GM12878 (cell line): ENCODE measurements around the gene PAK5. TPM values are rescaled to one million over a fixed set of nuclear protein-coding genes. Genes with fewer than 3 reads are reported as not detected.

Source experiments
- ATAC-seq: fragments of 200-7000 bp; cut with Tn5 transposase; 3 replicates; pipeline ENCODE4 v1.9.1; 2020; ENCODE audit warnings: mild to moderate bottlenecking, moderate library complexity
- BruUV-seq: library from RNA; stranded (reverse); fragments of 400-500 nt; replicated peaks from 2 replicates; lab custom pipeline; 2021; lab: Mats Ljungman, UMichigan
- CTCF ChIA-PET: fragments of 300-600 bp; sonication (Branson Sonifier 250); formaldehyde crosslinking; extraction: SDS; loops from one replicate; lab custom pipeline; 2021; ENCODE audit warnings: inconsistent platforms; lab: Yijun Ruan, JAX
- POLR2A ChIA-PET: fragments of 350-600 bp; formaldehyde crosslinking; extraction: SDS; loops from one replicate; lab custom pipeline; 2021; ENCODE audit warnings: inconsistent platforms; lab: Charles Lee
- RAD21 ChIA-PET: fragments of 300-600 bp; sonication (Branson Sonifier 250); formaldehyde crosslinking; loops from one replicate; lab custom pipeline; 2023; ENCODE audit warnings: antibody characterized with exemption; ENCODE audit not compliant: unreplicated experiment; lab: Charles Lee
- SMC1A ChIA-PET: fragments of 300-600 bp; sonication (Branson Sonifier 250); formaldehyde crosslinking; loops from one replicate; lab custom pipeline; 2023; ENCODE audit not compliant: unreplicated experiment, uncharacterized antibody; lab: Charles Lee
- DNase-seq: peaks from one replicate; pipeline ENCODE4 v3.0.0-alpha.2; 2011; ENCODE audit warnings: low read depth, low spot score
- FAIRE-seq: peaks from 3 replicates; lab custom pipeline; 2011; peaks lifted over from hg19 to GRCh38; lab: Jason Lieb, UNC
- H2AFZ ChIP-seq: 2 replicates; pipeline ENCODE4 v1.6.0; 2011; ENCODE audit warnings: low read depth, low read length, control low read depth; ENCODE audit not compliant: control insufficient read depth
- H3K27ac ChIP-seq: 2 replicates; pipeline ENCODE4 v1.5.1; 2011; ENCODE audit warnings: control low read depth; ENCODE audit not compliant: control insufficient read depth, insufficient read depth
- H3K27me3 ChIP-seq, 2 experiments: replicated peaks in 1 of 2; 2 replicates each; pipeline versions ENCODE4 v1.6.0 to v1.6.1; 2011; ENCODE audit warnings: low read length in 1 of 2; ENCODE audit not compliant: control insufficient read depth in 2 of 2, insufficient read depth in 2 of 2
- H3K36me3 ChIP-seq, 2 experiments: 2 replicates each; pipeline ENCODE4 v1.5.1; 2011; ENCODE audit warnings: low read length in 1 of 2; ENCODE audit not compliant: control insufficient read depth in 2 of 2, insufficient read depth in 2 of 2
- H3K4me1 ChIP-seq: 2 replicates; pipeline ENCODE4 v1.6.1; 2011; ENCODE audit warnings: mild to moderate bottlenecking, low read length, moderate library complexity, mixed read lengths; ENCODE audit not compliant: control insufficient read depth, insufficient read depth
- H3K4me2 ChIP-seq: 2 replicates; pipeline ENCODE4 v1.6.0; 2011; ENCODE audit warnings: control low read depth; ENCODE audit not compliant: control insufficient read depth, insufficient read depth
- H3K4me3 ChIP-seq: fragments of 200-600 bp; sonication (generic); 2 replicates; pipeline ENCODE4 v1.5.1; 2016
- H3K79me2 ChIP-seq: 2 replicates; pipeline ENCODE4 v1.6.0; 2011; ENCODE audit warnings: low read length; ENCODE audit not compliant: control insufficient read depth, insufficient read depth
- H3K9ac ChIP-seq: 2 replicates; pipeline ENCODE4 v1.8.0; 2011; ENCODE audit warnings: low read length, control low read depth, mixed read lengths; ENCODE audit not compliant: control insufficient read depth, insufficient read depth
- H3K9me3 ChIP-seq: replicated peaks from 3 replicates; pipeline ENCODE4 v1.5.1; 2011; ENCODE audit warnings: mild to moderate bottlenecking, low read length; ENCODE audit not compliant: control insufficient read depth, insufficient read depth
- H4K20me1 ChIP-seq: 2 replicates; pipeline ENCODE4 v1.6.0; 2011; ENCODE audit not compliant: control insufficient read depth, insufficient read depth
- BMI1 ChIP-seq: fragments of 450-650 bp; IDR thresholded peaks from 2 replicates; pipeline ENCODE4 v1.6.1; 2016; ENCODE audit warnings: mild to moderate bottlenecking, moderate library complexity, borderline replicate concordance
- CEBPZ ChIP-seq: fragments of 150-350 bp; IDR thresholded peaks from 2 replicates; pipeline ENCODE4 v1.6.1; 2016; ENCODE audit warnings: low read depth, low read length
- GABPA ChIP-seq: IDR thresholded peaks from 2 replicates; pipeline ENCODE4 v1.6.1; 2014; ENCODE audit warnings: antibody characterized with exemption, low read depth, mild to moderate bottlenecking, inconsistent platforms
- HCFC1 ChIP-seq: fragments of 150-350 bp; IDR thresholded peaks from 2 replicates; pipeline ENCODE4 v1.6.1; 2014; ENCODE audit warnings: low read length
- HDGF ChIP-seq: fragments of 450-650 bp; IDR thresholded peaks from 2 replicates; pipeline ENCODE4 v1.6.1; 2016; ENCODE audit warnings: antibody characterized with exemption
- MEF2A ChIP-seq: IDR thresholded peaks from 2 replicates; pipeline ENCODE4 v1.6.1; 2011; ENCODE audit warnings: low read depth, mild to moderate bottlenecking, low read length, moderate library complexity; ENCODE audit not compliant: insufficient read depth
- MEF2B ChIP-seq: fragments of 450-650 bp; IDR thresholded peaks from 2 replicates; pipeline ENCODE4 v1.6.1; 2018; ENCODE audit warnings: mild to moderate bottlenecking, moderate library complexity; ENCODE audit not compliant: partially characterized antibody, poor library complexity, severe bottlenecking
- MYB ChIP-seq: fragments of 150-350 bp; IDR thresholded peaks from 2 replicates; pipeline ENCODE4 v1.6.1; 2014; ENCODE audit warnings: mild to moderate bottlenecking, low read depth, low read length, borderline replicate concordance
- NRF1 ChIP-seq: conservative IDR thresholded peaks from 2 replicates; pipeline ENCODE4 v1.6.1; 2011; ENCODE audit warnings: mild to moderate bottlenecking, low read depth, low read length, improper control_type of control experiment
- PML ChIP-seq: IDR thresholded peaks from 2 replicates; pipeline ENCODE4 v1.6.1; 2012; ENCODE audit warnings: low read length, inconsistent platforms
- POLR2AphosphoS5 ChIP-seq: IDR thresholded peaks from 2 replicates; pipeline ENCODE4 v1.6.1; 2011; ENCODE audit warnings: mild to moderate bottlenecking, low read length, inconsistent platforms
- SRF ChIP-seq, 2 experiments: IDR thresholded peaks; 2 replicates each; pipeline ENCODE4 v1.6.1; 2011; ENCODE audit warnings: low read depth in 2 of 2, low read length in 2 of 2, mild to moderate bottlenecking in 1 of 2, moderate library complexity in 1 of 2
- TCF12 ChIP-seq: IDR thresholded peaks from 2 replicates; pipeline ENCODE4 v1.6.1; 2011; ENCODE audit warnings: low read depth, mild to moderate bottlenecking, low read length
- TCF3 ChIP-seq: IDR thresholded peaks from 2 replicates; pipeline ENCODE4 v1.6.1; 2012; ENCODE audit warnings: low read depth, mild to moderate bottlenecking, low read length, borderline replicate concordance; ENCODE audit not compliant: insufficient read depth
- USF1 ChIP-seq: IDR thresholded peaks from 2 replicates; pipeline ENCODE4 v1.6.1; 2011; ENCODE audit warnings: borderline replicate concordance, low read depth, mild to moderate bottlenecking, moderate library complexity, mixed read lengths, low read length; ENCODE audit not compliant: insufficient read depth; ENCODE audit errors: extremely low read length
- WGBS: methylation state at CpG from one replicate; pipeline ENCODE4 v1.1.6; 2016; ENCODE audit warnings: low lambda C conversion rate; ENCODE audit not compliant: insufficient replicate concordance, insufficient coverage; ENCODE audit errors: missing lambda C conversion rate; 5-methylcytosine and 5-hydroxymethylcytosine counted together
- in situ Hi-C: fragments of 300-500 bp; cut with MboI; formaldehyde crosslinking; loops from 9 replicates; pipeline ENCODE4 v1.14.3; 2018; ENCODE audit warnings: mixed read lengths
- intact Hi-C: fragments of 100-400 bp; cut with micrococcal nuclease; formaldehyde crosslinking; loops from one replicate; pipeline ENCODE4 v1.14.2; 2022; ENCODE audit not compliant: unreplicated experiment
- polyA plus RNA-seq, 11 experiments: library from polyadenylated mRNA; depleted of rRNA in 4 of 11; unstranded in 6 of 11; stranded (reverse) in 5 of 11; fragments of >200 nt; fragmentation: Nextera tagmentation in 4 of 11; fragmentation: Illumina TruSeq in 1 of 11; extraction: Ambion mirVana in 4 of 11; extraction: Trizol in 1 of 11; gene quantifications; 1 replicate in 1 of 11; 2 replicates in 10 of 11; pipeline versions ENCODE4 v1.2.1 to v1.2.3, GENCODE V29; 2011 to 2016; ENCODE audit warnings: inconsistent platforms in 2 of 11, missing spikeins in 2 of 11, low read depth in 1 of 11
- total RNA-seq, 4 experiments: library from RNA; depleted of rRNA in 3 of 4; stranded (reverse); fragments of >200 nt in 3 of 4; fragmentation: Illumina TruSeq in 1 of 4; extraction: Trizol in 1 of 4; gene quantifications; 2 replicates each; pipeline versions ENCODE4 v1.2.1 to v1.2.3, GENCODE V29; 2013 to 2021

PAK5 gene
- total and polyA plus RNA-seq, 10 of the 15 experiments (the other 5 are each of a cell fraction or from before 2014, with no cell fraction given) = not detected

DNA sequence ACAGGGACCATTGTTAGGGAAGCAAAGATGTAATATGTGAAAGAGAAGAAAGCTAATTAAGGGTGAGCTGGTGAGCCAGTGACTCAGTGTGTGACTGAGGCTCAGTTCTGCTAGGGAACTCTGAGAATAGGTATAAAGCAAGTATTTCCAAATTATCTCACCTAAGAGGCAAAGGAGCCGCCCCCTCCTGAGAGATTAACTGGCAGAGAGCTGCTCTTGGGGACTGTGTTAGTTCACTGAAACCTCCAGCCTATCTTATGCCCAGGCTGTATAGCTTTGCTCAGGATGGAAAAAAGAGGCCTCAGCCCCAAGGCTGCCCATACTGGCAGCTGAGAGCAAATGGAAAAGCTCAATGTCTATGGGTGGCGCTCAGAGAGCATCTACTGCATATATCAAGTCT is 152.0 kb downstream of the PAK5 start:
- SMC1A ChIA-PET = no interaction called here
- intact Hi-C loops = no loop called here
- no peak for FAIRE-seq

More for the DNA sequence above, 152.0 kb downstream of the PAK5 start:
- 14% methylated on average over 2 of the region's 2 CpGs for WGBS
- Histone ChIP-seq H3K79me2 (no peaks in the 10 kb centered on the region), H3K9me3 (no peaks in the 10 kb centered on the region), H3K27me3 (no peaks in the 10 kb centered on the region), H3K27ac (no peak overlapping the region), H3K36me3 (no peaks in the 10 kb centered on the region), H4K20me1 (no peaks in the 10 kb centered on the region), H3K4me3 (no peak overlapping the region), H2AFZ (no peak overlapping the region), H3K4me1 (no peaks in the 10 kb centered on the region), H3K9ac (no peak overlapping the region), H3K4me2 (no peak overlapping the region)
- POLR2A ChIA-PET = no interaction called here
- no peak for TF ChIP-seq CEBPZ
- no peak for TF ChIP-seq HDGF
- no peak for TF ChIP-seq TCF12
- TF ChIP-seq BMI1 = no peak
- TF ChIP-seq MEF2A = no peak
- no peak for TF ChIP-seq NRF1
- TF ChIP-seq GABPA = no peak
- no peak for TF ChIP-seq HCFC1
- TF ChIP-seq TCF3 = no peak
- TF ChIP-seq POLR2AphosphoS5 = no peak
- no peak for TF ChIP-seq SRF (IDR thresholded peaks at IDR 0.05; ENCODE audit: low read depth in 2 of 2, low read length in 2 of 2)
- TF ChIP-seq MEF2B = no peak
- no peak for TF ChIP-seq MYB
- TF ChIP-seq PML = no peak
- no peak for TF ChIP-seq USF1
- RAD21 ChIA-PET = no interaction called here
- DNase-seq (no peak), ATAC-seq (no peak)
- in situ Hi-C loops = no loop called here
- CTCF ChIA-PET = interaction anchor here (1.1 kb wide), 1 partner anchor 13 kb away, joined by 3 read pairs; no protein-coding TSS in a partner anchor
- BruUV-seq = no TSS peak
